ENCODE data around the gene GNL3.

GNL3 gene

DNA sequence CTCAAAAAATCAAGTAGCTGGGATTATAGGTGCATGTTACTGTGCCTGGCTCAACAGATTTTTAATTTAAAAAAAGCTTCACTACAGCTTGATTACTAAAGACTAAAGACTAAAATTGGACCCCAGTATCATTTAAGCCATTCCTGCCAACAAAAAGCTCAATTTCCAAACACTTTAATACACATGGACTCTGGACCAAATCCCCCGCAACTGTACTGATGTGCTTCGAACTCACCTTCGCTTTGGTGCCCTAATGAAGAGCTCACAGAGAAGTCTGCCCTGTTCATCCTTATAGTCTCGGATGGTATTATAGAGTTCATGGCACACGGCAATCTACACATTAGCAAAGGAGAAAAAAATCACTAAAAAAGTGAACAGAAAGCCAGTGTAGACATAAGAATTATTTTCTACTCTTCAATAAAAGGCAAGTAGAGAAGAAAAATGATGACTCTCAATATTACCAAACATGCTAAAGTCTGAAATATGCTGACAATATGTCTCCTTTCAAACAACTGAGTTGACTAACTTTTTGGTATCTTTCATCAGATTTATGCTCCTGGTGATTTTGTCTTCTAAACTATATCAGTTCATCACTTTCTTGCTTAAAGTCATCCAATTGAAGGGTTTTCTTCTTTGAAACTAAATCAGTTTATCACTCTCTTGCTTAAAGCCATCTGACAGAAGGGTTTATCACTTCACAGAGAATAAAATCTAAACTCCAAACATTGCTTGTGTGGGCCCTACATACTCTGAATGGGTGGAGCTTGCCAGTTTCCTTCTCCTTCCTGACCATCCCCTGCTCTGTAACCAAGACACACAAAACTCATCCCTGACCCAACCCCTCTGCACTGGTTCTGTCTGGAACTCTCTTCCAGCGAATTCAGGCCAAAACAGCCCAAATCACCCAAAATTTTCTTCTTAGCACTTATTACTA, 7.3 kb upstream of the GNL3 start:
- DNase-seq (ENCODE audit: low spot score in 2 of 2) = no peak
- in situ Hi-C loops (cut with MboI; ENCODE audit: low sequenced_read_pairs) = loop anchor here (25.0 kb wide), 1 partner anchor 416 kb away; no protein-coding TSS in a partner anchor
- H3K4me1 ChIP-seq = 0 out of 2 replicates have a peak, but pooled peaks cover 2% of the 10 kb centered on the region
- no peak overlapping the region for H3K4me3 ChIP-seq
- H3K36me3 ChIP-seq (replicated peaks) = peaks cover 37% of the 10 kb centered on the region
- H3K27me3 ChIP-seq (ENCODE audit: low read depth) = no peaks in the 10 kb centered on the region
- H3K9me3 ChIP-seq = no peaks in the 10 kb centered on the region

DNA sequence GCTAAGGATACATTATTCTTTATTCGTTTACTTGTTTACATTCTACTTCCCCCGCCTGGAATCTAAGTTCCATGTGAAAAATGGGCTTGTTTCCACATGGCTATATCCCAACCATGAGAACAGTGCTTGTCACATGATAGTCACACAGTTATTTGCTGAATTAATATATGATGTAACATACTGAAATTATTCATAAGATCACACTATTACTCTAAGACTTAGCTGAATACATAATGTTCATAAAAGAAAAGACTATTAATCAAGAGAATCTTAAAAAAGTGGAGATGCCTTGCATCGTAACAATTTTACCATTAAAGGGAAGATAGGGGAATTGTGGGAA, 6.7 kb upstream of the GNL3 start:
- Histone ChIP-seq H3K9me3 (no peaks in the 10 kb centered on the region), H3K4me3 (no peak overlapping the region), H3K4me1 (peaks cover 3% of the 10 kb centered on the region; the same call in 1 of the 2 replicates), H3K36me3 (replicated peaks) (peaks cover 37% of the 10 kb centered on the region), H3K27me3 (ENCODE audit: low read depth) (no peaks in the 10 kb centered on the region)
- in situ Hi-C loops (cut with MboI; ENCODE audit: low sequenced_read_pairs) = loop anchor here (25.0 kb wide), 1 partner anchor 417 kb away; no protein-coding TSS in a partner anchor
- no peak for DNase-seq (ENCODE audit: low spot score in 2 of 2)

DNA sequence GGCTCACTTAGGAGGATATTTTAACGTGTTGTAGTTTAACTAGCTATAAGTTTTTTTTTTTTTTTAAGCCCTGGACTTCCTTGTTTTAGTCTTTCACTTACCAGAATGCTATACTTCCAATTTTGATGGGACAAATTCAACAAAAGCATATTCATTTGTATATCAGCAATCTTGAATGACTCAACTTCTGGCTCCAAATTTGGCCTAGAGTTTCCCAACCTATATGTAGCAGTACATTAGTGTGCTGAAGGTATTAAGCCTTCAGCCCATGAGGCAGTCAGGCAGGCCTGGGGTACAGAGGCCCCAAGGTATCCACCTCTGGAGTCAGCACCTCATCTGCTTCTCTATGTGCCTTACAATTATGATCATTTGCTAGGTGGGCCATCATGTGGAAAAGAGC, 6.0 kb upstream of the GNL3 start:
- Histone ChIP-seq H3K27me3 (ENCODE audit: low read depth) (no peaks in the 10 kb centered on the region), H3K4me3 (no peak overlapping the region), H3K4me1 (peaks cover 9% of the 10 kb centered on the region), H3K9me3 (no peaks in the 10 kb centered on the region), H3K36me3 (replicated peaks) (peaks cover 37% of the 10 kb centered on the region)
- no peak for DNase-seq (ENCODE audit: low spot score in 2 of 2)
- in situ Hi-C loops (cut with MboI; ENCODE audit: low sequenced_read_pairs) = loop anchor here (10.0 to 25.0 kb wide), 2 partner anchors 145 to 418 kb away; partner anchors contain the start of genes NT5DC2 and UQCC5

DNA sequence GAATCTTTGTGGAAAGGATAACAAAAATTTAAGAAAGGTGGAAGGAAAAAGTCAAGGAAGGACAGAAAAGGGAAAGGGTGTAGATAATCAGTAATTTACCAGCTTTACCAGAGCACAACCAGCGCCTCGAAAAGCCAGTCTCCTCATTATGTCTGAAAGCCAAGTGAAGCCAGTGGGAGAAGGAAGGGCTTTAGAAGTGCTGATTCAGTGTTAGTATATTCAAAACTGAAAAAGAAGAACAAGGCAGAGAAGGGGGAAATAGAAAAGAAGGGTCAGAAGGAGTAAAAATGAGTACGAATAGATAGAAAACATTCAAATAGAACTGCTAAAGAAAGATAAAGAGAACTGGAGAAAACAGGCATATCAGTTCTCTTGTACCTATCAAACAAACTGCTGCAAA, 4.2 kb upstream of the GNL3 start:
- in situ Hi-C loops (cut with MboI; ENCODE audit: low sequenced_read_pairs) = loop anchor here (10.0 to 25.0 kb wide), 2 partner anchors 147 to 419 kb away; partner anchors contain the start of genes NT5DC2 and UQCC5
- H3K9me3 ChIP-seq = no peaks in the 10 kb centered on the region
- DNase-seq (ENCODE audit: low spot score in 2 of 2) = no peak
- H3K4me3 ChIP-seq = no peak overlapping the region
- peaks cover 34% of the 10 kb centered on the region for H3K36me3 ChIP-seq (replicated peaks)
- no peaks in the 10 kb centered on the region for H3K27me3 ChIP-seq (ENCODE audit: low read depth)
- H3K4me1 ChIP-seq = peaks cover 9% of the 10 kb centered on the region

DNA sequence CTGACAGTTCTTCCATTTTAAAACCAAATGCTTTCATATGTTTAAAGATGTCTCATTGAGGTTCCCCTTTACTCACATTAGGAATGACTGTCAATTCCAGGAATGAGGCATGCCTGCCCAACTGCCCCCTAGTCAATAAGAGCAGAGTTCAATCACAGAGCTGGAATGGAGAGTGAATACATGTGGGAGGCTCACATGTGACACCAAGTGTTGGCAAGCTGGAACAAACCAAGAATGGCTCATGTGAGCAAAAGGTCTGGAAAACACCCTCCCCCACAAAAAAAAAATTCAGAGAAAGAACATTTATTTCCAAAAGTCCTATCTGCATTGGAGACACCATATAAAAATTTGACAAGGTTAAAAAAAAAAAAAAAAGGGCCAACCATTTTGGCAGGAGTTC, 3.8 kb upstream of the GNL3 start:
- H3K4me3 ChIP-seq = no peak overlapping the region

DNA sequence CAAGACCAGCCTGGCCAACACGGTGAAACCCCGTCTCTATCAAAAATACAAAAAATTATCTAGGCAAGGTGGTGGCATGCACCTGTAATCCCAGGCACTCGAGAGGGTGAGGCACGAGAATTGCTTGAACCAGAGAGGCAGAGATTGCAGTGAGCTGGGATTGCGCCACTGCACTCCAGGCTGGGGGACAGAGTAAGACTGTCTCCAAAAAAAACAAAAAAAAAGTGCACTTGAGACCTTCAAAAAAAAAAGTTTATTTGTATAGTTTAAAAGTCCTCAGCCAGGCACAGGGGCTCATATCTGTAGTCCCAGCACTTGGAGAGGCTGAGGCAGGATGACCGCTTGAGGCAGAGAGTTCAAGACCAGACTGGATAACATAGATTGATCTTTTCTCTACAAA, 2.2 kb upstream of the GNL3 start:
- DNase-seq (ENCODE audit: low spot score in 2 of 2) = no peak
- Histone ChIP-seq H3K9me3 (no peaks in the 10 kb centered on the region), H3K4me3 (no peak overlapping the region), H3K27me3 (ENCODE audit: low read depth) (no peaks in the 10 kb centered on the region), H3K36me3 (replicated peaks) (peaks cover 37% of the 10 kb centered on the region), H3K4me1 (peaks cover 17% of the 10 kb centered on the region)
- in situ Hi-C loops (cut with MboI; ENCODE audit: low sequenced_read_pairs) = loop anchor here (10.0 to 25.0 kb wide), 2 partner anchors 149 to 421 kb away; partner anchors contain the start of genes NT5DC2 and UQCC5

More for the DNA sequence above, 3.8 kb upstream of the GNL3 start:
- peaks cover 34% of the 10 kb centered on the region for H3K36me3 ChIP-seq (replicated peaks)
- H3K4me1 ChIP-seq = peaks cover 9% of the 10 kb centered on the region
- in situ Hi-C loops (cut with MboI; ENCODE audit: low sequenced_read_pairs) = loop anchor here (10.0 to 25.0 kb wide), 2 partner anchors 147 to 420 kb away; partner anchors contain the start of genes NT5DC2 and UQCC5
- DNase-seq (ENCODE audit: low spot score in 2 of 2) = peak; percentile 36 to 50
- H3K27me3 ChIP-seq (ENCODE audit: low read depth) = no peaks in the 10 kb centered on the region
- H3K9me3 ChIP-seq = no peaks in the 10 kb centered on the region

DNA sequence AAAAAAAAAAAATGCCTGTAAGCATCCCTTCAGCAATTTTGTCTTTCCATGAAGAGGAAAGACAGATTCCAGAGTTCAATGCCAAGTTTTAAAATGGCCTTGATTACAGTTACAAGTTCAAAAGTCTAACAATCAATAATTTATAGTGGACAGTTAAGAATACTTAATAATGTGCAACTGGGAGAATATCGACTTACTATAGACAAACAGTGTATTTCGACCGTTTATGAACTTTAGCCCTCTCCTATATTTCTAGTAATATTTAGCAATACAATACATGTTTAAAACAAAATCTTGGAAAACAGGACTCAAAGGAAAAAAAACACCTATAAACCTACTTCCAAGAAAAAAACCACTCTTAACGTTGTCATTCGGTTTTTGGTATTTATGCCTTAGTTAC, 1.6 kb upstream of the GNL3 start:
- in situ Hi-C loops (cut with MboI; ENCODE audit: low sequenced_read_pairs) = loop anchor here (10.0 to 25.0 kb wide), 2 partner anchors 149 to 422 kb away; partner anchors contain the start of genes NT5DC2 and UQCC5
- no peaks in the 10 kb centered on the region for H3K27me3 ChIP-seq (ENCODE audit: low read depth)
- no peaks in the 10 kb centered on the region for H3K9me3 ChIP-seq
- H3K4me1 ChIP-seq = peaks cover 17% of the 10 kb centered on the region
- H3K4me3 ChIP-seq = no peak overlapping the region
- DNase-seq (ENCODE audit: low spot score in 2 of 2) = no peak
- H3K36me3 ChIP-seq (replicated peaks) = peaks cover 37% of the 10 kb centered on the region

DNA sequence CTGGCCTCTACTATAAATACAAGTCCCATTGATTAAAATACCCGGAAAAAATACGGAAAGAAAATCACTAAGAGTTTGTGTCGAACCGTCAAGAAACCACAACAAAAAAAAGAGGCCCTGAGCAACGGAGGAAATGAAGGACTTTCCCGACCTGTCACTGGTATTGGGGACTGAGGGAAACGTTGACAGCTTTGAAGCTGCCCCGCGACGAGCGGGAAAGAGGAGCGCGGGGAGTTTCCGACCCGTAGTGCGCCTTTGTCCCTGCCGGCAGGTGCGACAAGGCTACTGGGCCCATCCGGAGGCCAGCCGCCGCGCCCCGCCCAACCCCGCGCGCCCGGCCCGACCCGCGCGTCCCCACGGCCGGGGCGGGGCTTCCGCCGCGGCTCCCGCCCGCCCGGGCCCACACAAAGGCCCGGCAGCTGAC, 535 bp upstream of the GNL3 start:
- in situ Hi-C loops (cut with MboI; ENCODE audit: low sequenced_read_pairs) = loop anchor here (10.0 to 25.0 kb wide), 2 partner anchors 150 to 423 kb away; partner anchors contain the start of genes NT5DC2 and UQCC5
- peaks cover 17% of the 10 kb centered on the region for H3K4me1 ChIP-seq
- H3K36me3 ChIP-seq (replicated peaks) = peaks cover 44% of the 10 kb centered on the region

DNA sequence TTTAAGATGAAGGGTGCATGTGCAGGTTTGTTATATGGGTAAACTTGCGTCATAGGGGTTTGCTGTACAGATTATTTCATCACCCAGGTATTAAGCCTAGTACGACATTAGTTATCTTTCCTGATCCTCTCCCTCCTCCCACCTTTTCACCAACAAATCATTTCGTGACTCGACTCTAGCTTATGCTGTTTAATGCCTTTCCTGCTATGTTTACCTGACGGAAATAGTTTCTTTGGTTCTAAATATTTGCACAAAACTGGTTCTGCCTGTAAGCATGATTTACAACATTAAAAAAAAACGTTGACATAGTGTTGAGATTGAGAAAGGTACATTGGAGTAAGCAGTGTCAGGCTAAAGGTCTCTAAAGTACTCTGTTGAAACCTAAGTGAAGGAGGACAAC, 2.4 kb downstream of the GNL3 start:
- Histone ChIP-seq H3K36me3 (replicated peaks) (peaks cover 73% of the 10 kb centered on the region), H3K4me3 (no peak overlapping the region), H3K4me1 (peaks cover 15% of the 10 kb centered on the region), H3K27me3 (ENCODE audit: low read depth) (no peaks in the 10 kb centered on the region), H3K9me3 (no peaks in the 10 kb centered on the region)
- in situ Hi-C loops (cut with MboI; ENCODE audit: low sequenced_read_pairs) = loop anchor here (10.0 to 25.0 kb wide), 2 partner anchors 153 to 426 kb away; partner anchors contain the start of genes NT5DC2 and UQCC5
- DNase-seq (ENCODE audit: low spot score in 2 of 2) = no peak

More for the DNA sequence above, 535 bp upstream of the GNL3 start:
- H3K4me3 ChIP-seq = peak overlapping the region; percentile 58
- H3K27me3 ChIP-seq (ENCODE audit: low read depth) = no peaks in the 10 kb centered on the region
- H3K9me3 ChIP-seq = no peaks in the 10 kb centered on the region
- DNase-seq (ENCODE audit: low spot score in 2 of 2) = peak; percentile 79 to 89

DNA sequence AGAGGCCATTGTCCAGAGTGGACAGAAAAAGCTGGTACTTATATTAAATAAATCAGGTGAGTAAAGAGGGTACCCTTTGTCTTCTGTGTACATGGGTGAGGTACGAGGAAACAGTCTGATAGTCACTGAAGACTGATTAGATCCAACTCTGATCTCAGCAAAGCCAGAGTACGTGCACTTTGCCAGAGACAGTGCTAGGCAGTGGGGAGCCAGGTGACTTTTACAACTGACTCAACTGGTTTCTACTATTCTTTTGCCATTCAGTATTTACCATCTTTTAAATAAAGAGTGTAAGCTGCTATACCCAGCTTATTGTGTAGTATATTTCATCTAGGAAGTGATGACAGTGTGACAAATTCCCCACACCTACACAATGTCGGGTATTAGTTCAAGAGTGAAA, 3.3 kb downstream of the GNL3 start:
- in situ Hi-C loops (cut with MboI; ENCODE audit: low sequenced_read_pairs) = loop anchor here (10.0 to 25.0 kb wide), 2 partner anchors 154 to 427 kb away; partner anchors contain the start of genes NT5DC2 and UQCC5
- Histone ChIP-seq H3K4me1 (peaks cover 14% of the 10 kb centered on the region), H3K4me3 (no peak overlapping the region), H3K27me3 (ENCODE audit: low read depth) (no peaks in the 10 kb centered on the region), H3K36me3 (replicated peaks) (peaks cover 82% of the 10 kb centered on the region), H3K9me3 (no peaks in the 10 kb centered on the region)
- DNase-seq (ENCODE audit: low spot score in 2 of 2) = no peak

DNA sequence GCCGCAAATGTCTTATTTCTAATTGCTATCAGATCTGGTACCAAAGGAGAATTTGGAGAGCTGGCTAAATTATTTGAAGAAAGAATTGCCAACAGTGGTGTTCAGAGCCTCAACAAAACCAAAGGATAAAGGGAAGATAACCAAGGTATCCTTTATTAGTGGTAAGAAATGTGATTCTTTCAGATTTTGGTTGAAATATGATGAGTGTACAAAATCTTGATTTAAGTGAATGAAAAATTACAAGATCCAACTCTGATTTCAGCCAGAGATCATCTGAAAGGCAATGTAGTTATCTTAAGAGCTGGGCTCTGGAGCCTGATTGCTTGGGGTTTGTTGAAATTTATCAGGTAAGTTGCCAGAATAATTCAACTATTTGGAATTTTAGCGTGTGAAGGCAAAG, 4.7 kb downstream of the GNL3 start:
- Histone ChIP-seq H3K9me3 (no peaks in the 10 kb centered on the region), H3K4me1 (peaks cover 8% of the 10 kb centered on the region), H3K36me3 (replicated peaks) (peaks cover 96% of the 10 kb centered on the region), H3K4me3 (no peak overlapping the region), H3K27me3 (ENCODE audit: low read depth) (no peaks in the 10 kb centered on the region)
- DNase-seq (ENCODE audit: low spot score in 2 of 2) = no peak
- in situ Hi-C loops (cut with MboI; ENCODE audit: low sequenced_read_pairs) = loop anchor here (25.0 kb wide), 1 partner anchor 428 kb away; no protein-coding TSS in a partner anchor

DNA sequence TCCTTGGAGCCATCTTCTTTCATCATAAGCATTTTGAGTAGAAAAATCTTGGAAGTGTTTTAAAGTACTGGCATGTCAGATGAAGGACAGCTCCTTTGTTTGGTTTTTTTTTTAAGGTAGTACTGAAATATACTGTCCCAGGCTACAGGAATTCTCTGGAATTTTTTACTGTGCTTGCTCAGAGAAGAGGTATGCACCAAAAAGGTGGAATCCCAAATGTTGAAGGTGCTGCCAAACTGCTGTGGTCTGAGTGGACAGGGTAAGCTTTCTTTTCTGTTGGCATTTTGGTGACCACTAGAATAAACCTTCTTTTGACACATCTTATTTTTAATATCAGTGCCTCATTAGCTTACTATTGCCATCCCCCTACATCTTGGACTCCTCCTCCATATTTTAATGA, 7.2 kb downstream of the GNL3 start:
- no peaks in the 10 kb centered on the region for H3K9me3 ChIP-seq

DNA sequence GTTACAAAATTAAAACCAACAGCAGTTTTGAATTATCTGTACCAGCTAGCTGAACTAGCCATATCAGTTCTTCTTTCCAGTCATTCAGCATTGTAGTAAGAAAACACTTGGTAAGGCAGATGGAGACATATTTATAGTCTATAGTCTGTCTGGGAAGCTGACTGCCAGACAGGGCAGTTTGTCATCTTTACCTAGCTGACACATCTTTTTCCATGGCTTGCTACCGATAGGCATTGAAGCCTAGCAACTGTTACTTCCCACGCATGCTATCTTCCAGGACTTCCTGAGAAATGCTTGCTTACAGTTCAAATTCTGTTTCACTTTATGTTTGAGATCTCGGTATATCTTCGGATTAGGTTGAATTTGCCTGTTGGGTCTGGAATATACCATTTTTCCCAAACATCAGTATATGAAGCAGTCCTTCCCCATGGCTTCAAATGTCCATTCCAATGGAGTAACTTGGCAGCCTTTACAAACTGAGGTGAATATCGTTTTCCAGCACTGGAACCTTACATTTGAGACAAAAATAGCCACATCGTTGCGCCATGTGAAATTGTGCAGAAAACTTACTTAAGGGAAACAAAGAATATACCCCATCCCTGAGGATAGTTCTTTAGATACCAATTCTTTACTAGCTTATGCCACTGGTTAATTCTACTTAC, 8.8 kb downstream of the GNL3 start:
- no peak overlapping the region for H3K4me3 ChIP-seq
- no peaks in the 10 kb centered on the region for H3K9me3 ChIP-seq
- no peaks in the 10 kb centered on the region for H3K4me1 ChIP-seq
- peaks cover 82% of the 10 kb centered on the region for H3K36me3 ChIP-seq (replicated peaks)
- H3K27me3 ChIP-seq (ENCODE audit: low read depth) = no peaks in the 10 kb centered on the region
- in situ Hi-C loops (cut with MboI; ENCODE audit: low sequenced_read_pairs) = loop anchor here (25.0 kb wide), 1 partner anchor 432 kb away; no protein-coding TSS in a partner anchor
- no peak for DNase-seq (ENCODE audit: low spot score in 2 of 2)

More for the DNA sequence above, 7.2 kb downstream of the GNL3 start:
- H3K4me1 ChIP-seq = peaks cover under 1% of the 10 kb centered on the region; the same call in 1 of the 2 replicates
- in situ Hi-C loops (cut with MboI; ENCODE audit: low sequenced_read_pairs) = loop anchor here (25.0 kb wide), 1 partner anchor 431 kb away; no protein-coding TSS in a partner anchor
- H3K4me3 ChIP-seq = no peak overlapping the region
- no peak for DNase-seq (ENCODE audit: low spot score in 2 of 2)
- H3K36me3 ChIP-seq (replicated peaks) = peaks cover 96% of the 10 kb centered on the region
- H3K27me3 ChIP-seq (ENCODE audit: low read depth) = no peaks in the 10 kb centered on the region
